ENCODE results near the gene PDRG1.
"Not testable (repeated sequence)": the region's sequence is repeated elsewhere in the genome, so short reads cannot be mapped to it uniquely, and the experiment has no call there.

The PDRG1 gene

DNA sequence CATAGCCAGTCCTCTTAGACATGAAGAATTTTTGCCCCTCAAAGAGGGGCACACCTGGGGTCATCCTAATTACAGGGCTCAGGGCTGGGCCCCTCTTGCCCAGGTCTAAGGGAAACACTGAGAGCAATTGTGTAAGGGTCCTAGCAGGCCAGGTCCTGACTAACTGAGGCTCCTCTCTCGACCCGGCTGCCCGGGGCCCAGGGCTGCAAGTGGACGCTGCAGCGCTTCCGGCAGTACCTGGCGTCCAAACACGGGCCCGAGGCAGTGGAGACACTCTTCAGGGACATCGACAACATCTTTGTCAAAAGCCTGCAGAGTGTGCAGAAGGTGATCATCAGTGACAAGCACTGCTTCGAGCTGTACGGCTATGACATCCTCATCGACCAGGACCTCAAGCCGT lies 17.4 kb downstream of the PDRG1 start:
- DNase-seq (ENCODE audit: low read depth, low spot score), result no peak
- in situ Hi-C loops (cut with HindIII; ENCODE audit: low sequenced_read_pairs), result no loop called here
- TF ChIP-seq, protein P1, sequence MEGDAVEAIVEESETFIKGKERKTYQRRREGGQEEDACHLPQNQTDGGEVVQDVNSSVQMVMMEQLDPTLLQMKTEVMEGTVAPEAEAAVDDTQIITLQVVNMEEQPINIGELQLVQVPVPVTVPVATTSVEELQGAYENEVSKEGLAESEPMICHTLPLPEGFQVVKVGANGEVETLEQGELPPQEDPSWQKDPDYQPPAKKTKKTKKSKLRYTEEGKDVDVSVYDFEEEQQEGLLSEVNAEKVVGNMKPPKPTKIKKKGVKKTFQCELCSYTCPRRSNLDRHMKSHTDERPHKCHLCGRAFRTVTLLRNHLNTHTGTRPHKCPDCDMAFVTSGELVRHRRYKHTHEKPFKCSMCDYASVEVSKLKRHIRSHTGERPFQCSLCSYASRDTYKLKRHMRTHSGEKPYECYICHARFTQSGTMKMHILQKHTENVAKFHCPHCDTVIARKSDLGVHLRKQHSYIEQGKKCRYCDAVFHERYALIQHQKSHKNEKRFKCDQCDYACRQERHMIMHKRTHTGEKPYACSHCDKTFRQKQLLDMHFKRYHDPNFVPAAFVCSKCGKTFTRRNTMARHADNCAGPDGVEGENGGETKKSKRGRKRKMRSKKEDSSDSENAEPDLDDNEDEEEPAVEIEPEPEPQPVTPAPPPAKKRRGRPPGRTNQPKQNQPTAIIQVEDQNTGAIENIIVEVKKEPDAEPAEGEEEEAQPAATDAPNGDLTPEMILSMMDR (IDR thresholded peaks at IDR 0.05; ENCODE audit: low read depth, low read length), result no peak
- no peak overlapping the region for H3K4me3 ChIP-seq (ENCODE audit: low read depth, low read length)

DNA sequence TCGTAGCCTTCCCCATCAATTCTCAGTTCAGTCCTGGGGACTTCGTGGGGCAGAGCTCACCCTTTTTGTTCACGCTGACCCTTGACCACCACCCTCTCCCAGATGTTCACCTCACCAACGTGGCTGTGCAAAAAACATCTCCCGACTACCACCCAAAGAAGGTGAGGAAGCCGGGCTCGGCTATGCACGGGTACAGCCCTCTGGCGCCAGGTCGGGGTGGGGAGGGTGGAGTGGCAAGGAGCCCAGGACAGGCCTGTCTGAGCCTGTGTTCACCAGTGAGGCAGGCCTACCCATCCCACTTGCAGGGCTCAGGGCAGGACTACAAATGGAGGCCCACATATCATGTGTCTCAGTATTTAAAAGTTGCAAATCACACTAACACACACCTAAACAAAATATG lies 18.1 kb downstream of the PDRG1 start:
- DNase-seq (ENCODE audit: low read depth, low spot score), result no peak
- in situ Hi-C loops (cut with HindIII; ENCODE audit: low sequenced_read_pairs), result no loop called here
- H3K4me3 ChIP-seq (ENCODE audit: low read depth, low read length), result no peak overlapping the region
- TF ChIP-seq, protein P1 (IDR thresholded peaks at IDR 0.05; ENCODE audit: low read depth, low read length), result no peak

DNA sequence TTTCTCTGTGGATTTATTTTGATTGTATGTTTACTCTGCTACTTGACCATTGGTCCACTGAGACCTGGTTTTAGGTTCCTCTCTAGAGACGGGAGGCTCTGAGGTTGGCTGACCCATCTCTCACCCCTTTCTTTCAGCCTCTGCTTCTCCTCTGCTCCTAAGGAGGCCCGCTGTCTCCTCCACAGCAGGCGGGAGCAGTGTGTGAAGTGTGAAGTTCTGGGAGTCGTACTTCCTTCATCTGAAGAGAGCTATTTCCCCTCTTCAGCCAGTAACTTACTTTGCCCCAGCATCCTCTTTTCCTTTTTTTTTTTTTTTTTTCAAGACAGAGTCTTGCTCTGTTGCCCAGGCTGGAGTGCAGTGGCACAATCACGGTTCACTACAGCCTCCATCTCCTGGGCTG lies 21.1 kb downstream of the PDRG1 start:
- TF ChIP-seq, protein P1 (IDR thresholded peaks at IDR 0.05; ENCODE audit: low read depth, low read length), result no peak
- in situ Hi-C loops (cut with HindIII; ENCODE audit: low sequenced_read_pairs), result no loop called here
- no peak overlapping the region for H3K4me3 ChIP-seq (ENCODE audit: low read depth, low read length)
- DNase-seq (ENCODE audit: low read depth, low spot score), result no peak

DNA sequence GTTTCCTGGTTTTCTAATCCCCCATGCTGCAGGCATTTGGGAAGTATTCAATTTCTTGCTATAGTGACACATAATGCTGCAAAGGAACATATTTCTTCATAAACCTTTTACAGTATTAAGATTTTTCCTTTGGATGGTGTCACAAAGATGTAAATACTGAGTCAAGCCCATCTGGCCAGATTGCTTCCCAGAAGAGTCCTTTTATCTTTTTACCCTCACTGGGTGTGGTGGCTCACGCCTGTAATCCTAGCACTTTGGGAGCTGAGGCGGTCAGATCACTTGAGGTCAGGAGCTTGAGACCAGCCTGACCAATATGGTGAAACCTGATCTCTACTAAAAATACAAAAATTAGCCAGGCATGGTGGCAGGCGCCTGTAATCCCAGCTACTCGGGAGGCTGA lies 22.2 kb downstream of the PDRG1 start:
- H3K4me3 ChIP-seq (ENCODE audit: low read depth, low read length); in situ Hi-C loops (cut with HindIII; ENCODE audit: low sequenced_read_pairs); DNase-seq (ENCODE audit: low read depth, low spot score): not testable (repeated sequence)

DNA sequence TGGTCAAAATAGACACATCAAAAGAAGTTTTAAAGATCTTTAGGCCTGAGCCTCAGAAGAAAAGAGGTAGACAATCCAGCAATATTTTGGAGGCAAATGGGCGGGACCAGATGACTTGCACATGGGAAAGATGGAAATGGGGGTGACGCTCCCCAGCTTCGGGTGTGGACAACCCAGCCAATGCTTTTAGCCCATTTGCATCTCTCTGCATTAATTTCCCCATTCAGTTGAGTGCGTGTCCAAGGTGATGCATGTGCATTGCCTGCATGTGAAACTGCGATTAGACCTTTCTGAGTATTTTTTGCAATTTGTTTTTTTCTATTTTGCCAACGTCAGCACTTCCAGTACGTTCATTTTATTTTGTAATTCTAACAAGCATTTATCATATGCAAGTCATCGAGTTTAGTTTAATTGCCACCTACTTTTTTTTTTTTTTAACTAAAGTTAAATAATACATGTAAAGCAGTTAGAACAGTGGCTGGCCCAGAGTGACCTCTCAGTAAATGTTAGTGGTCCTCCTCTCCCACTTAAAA lies 24.2 kb downstream of the PDRG1 start:
- TF ChIP-seq, protein P1 (IDR thresholded peaks at IDR 0.05; ENCODE audit: low read depth, low read length), result no peak
- in situ Hi-C loops (cut with HindIII; ENCODE audit: low sequenced_read_pairs), result no loop called here
- no peak overlapping the region for H3K4me3 ChIP-seq (ENCODE audit: low read depth, low read length)
- DNase-seq (ENCODE audit: low read depth, low spot score), result no peak

DNA sequence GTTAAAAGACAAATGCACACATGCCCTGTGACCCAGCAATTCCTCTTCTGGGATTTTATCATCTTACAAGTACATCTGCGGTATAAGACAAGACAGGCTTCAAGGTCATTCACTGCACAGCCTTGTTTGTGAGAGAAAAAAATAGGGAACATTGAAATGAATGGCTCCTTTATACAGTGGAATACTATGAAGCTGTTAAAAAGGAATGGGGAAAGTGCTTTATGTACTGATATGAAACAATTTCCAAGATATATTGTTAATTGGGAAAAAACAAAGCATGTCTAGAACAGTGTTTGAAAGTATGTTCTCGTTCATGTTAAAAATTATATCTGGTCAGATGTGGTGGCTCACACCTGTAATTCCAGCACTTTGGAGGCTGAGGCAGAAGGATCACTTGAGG lies 25.4 kb downstream of the PDRG1 start:
- in situ Hi-C loops (cut with HindIII; ENCODE audit: low sequenced_read_pairs), result no loop called here
- no peak overlapping the region for H3K4me3 ChIP-seq (ENCODE audit: low read depth, low read length)
- no peak for DNase-seq (ENCODE audit: low read depth, low spot score)
- TF ChIP-seq, protein P1 (IDR thresholded peaks at IDR 0.05; ENCODE audit: low read depth, low read length), result no peak

DNA sequence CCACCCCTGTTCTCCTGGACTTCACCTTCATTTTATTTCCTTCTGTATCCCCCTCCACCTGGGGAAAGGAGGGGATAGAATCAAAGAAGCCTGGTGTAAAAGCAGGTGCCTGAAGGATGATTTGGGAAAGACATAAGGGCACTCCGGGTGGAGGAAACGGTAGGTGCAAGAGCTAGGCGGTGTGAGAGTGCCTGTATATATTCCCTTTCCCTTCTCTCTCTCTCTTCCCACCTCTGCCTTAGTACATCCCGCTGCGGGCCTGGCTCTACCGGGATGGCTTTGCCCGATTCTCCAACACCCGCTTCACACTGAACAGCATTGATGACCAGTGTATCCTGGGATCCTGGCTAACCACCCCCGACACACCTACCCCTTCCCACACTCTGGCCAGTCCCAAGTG lies 26.2 kb downstream of the PDRG1 start:
- no peak overlapping the region for H3K4me3 ChIP-seq (ENCODE audit: low read depth, low read length)
- no peak for DNase-seq (ENCODE audit: low read depth, low spot score)
- in situ Hi-C loops (cut with HindIII; ENCODE audit: low sequenced_read_pairs), result no loop called here
- TF ChIP-seq, protein P1 (IDR thresholded peaks at IDR 0.05; ENCODE audit: low read depth, low read length), result no peak
